ENCODE measurements around the gene MAPK1. TPM values are rescaled to one million over a fixed set of nuclear protein-coding genes. Genes with fewer than 3 reads are reported as not detected.
A peak's percentile ranks its signal among the peaks of the same experiment; 100 is the strongest.
"Not testable (repeated sequence)": the region's sequence is repeated elsewhere in the genome, so short reads cannot be mapped to it uniquely, and the experiment has no call there.

MAPK1 gene
- total RNA-seq, 1 experiment from 2014 or later: 87.4 TPM

DNA sequence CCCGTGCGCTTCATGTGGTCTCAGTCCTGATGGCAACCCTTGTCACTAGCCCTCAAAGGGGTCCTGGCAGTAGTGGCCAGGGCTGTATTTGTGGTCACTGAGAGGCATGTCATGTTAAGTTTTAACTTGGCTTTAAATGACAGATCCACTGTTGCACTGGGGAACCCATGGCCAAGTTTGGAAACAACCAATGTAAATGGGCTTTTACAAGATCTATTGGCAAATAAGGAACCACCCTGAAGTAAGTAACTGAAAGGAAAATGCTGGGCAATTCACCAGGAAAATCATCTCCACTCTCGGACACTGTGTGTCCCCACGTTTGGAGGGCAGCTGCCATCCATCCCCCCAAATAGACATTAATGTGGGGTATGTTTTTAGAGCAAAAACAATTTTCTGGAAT, 140.3 kb downstream of the MAPK1 start (continued):
- TF ChIP-seq, protein P1, sequence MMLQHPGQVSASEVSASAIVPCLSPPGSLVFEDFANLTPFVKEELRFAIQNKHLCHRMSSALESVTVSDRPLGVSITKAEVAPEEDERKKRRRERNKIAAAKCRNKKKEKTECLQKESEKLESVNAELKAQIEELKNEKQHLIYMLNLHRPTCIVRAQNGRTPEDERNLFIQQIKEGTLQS (CRISPR knock-in tag; conservative IDR thresholded peaks at IDR 0.05): no peak
- no peak for TF ChIP-seq EMX1 (CRISPR knock-in tag; IDR thresholded peaks at IDR 0.05)
- no peak for TF ChIP-seq FOXP1 (CRISPR knock-in tag; IDR thresholded peaks at IDR 0.05; ENCODE audit: borderline replicate concordance)
- no peak for TF ChIP-seq ELF4 (CRISPR knock-in tag; IDR thresholded peaks at IDR 0.05; ENCODE audit: low read depth)
- TF ChIP-seq CREB1 (CRISPR knock-in tag; IDR thresholded peaks at IDR 0.05): no peak
- TF ChIP-seq NR1H2 (CRISPR knock-in tag; IDR thresholded peaks at IDR 0.05): no peak
- TF ChIP-seq, protein P2, sequence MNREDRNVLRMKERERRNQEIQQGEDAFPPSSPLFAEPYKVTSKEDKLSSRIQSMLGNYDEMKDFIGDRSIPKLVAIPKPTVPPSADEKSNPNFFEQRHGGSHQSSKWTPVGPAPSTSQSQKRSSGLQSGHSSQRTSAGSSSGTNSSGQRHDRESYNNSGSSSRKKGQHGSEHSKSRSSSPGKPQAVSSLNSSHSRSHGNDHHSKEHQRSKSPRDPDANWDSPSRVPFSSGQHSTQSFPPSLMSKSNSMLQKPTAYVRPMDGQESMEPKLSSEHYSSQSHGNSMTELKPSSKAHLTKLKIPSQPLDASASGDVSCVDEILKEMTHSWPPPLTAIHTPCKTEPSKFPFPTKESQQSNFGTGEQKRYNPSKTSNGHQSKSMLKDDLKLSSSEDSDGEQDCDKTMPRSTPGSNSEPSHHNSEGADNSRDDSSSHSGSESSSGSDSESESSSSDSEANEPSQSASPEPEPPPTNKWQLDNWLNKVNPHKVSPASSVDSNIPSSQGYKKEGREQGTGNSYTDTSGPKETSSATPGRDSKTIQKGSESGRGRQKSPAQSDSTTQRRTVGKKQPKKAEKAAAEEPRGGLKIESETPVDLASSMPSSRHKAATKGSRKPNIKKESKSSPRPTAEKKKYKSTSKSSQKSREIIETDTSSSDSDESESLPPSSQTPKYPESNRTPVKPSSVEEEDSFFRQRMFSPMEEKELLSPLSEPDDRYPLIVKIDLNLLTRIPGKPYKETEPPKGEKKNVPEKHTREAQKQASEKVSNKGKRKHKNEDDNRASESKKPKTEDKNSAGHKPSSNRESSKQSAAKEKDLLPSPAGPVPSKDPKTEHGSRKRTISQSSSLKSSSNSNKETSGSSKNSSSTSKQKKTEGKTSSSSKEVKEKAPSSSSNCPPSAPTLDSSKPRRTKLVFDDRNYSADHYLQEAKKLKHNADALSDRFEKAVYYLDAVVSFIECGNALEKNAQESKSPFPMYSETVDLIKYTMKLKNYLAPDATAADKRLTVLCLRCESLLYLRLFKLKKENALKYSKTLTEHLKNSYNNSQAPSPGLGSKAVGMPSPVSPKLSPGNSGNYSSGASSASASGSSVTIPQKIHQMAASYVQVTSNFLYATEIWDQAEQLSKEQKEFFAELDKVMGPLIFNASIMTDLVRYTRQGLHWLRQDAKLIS (CRISPR knock-in tag; IDR thresholded peaks at IDR 0.05; ENCODE audit: borderline replicate concordance): no peak
- no peak for TF ChIP-seq JUN (CRISPR knock-in tag; IDR thresholded peaks at IDR 0.05)
- no peak for TF ChIP-seq ZNF396 (CRISPR knock-in tag; IDR thresholded peaks at IDR 0.05; ENCODE audit: borderline replicate concordance)
- no peak for TF ChIP-seq GTF2I (CRISPR knock-in tag; conservative IDR thresholded peaks at IDR 0.05)

- peaks cover 4% of the 10 kb centered on the region for H3K4me1 Mint-ChIP-seq
- ChIA-PET POLR2A (no interaction called here), CTCF (interaction anchor here (0.6 to 1.6 kb wide), 16 partner anchors 9 to 226 kb away, joined by 3 to 8 read pairs (median 3); partner anchors contain the start of genes PPIL2, PPM1F and YPEL1)
- DNase-seq (ENCODE audit: low spot score): peak; percentile 72
- H3K9me3 Mint-ChIP-seq: no peaks in the 10 kb centered on the region
- TF ChIP-seq ZNF423 (CRISPR knock-in tag; IDR thresholded peaks at IDR 0.05): peak; percentile 58; the same call in 1 of the 2 replicates
- no peak for TF ChIP-seq MYBL2 (CRISPR knock-in tag; IDR thresholded peaks at IDR 0.05)
- no peaks in the 10 kb centered on the region for H3K36me3 Mint-ChIP-seq
- H3K4me3 Mint-ChIP-seq: no peak overlapping the region
- peak; percentile 95 for ATAC-seq
- no peaks in the 10 kb centered on the region for H3K27me3 Mint-ChIP-seq (ENCODE audit: low read depth)
- no peak overlapping the region for H3K27ac Mint-ChIP-seq
Observed at GRCh38 chr22:21726650-21727049, 140.8 kb downstream of the MAPK1 start.

GRCh38 chr22:21725956-21726649, 141.3 kb downstream of the MAPK1 start:
- Mint-ChIP-seq H3K9me3 (no peaks in the 10 kb centered on the region), H3K27me3 (ENCODE audit: low read depth) (no peaks in the 10 kb centered on the region), H3K36me3 (no peaks in the 10 kb centered on the region), H3K4me1 (peaks cover 4% of the 10 kb centered on the region), H3K4me3 (no peak overlapping the region), H3K27ac (no peak overlapping the region)
- ChIA-PET POLR2A (interaction anchor here (0.7 kb wide), 1 partner anchor 73 kb away, joined by 3 read pairs; no protein-coding TSS in a partner anchor), CTCF (interaction anchor here (0.6 to 1.6 kb wide), 19 partner anchors 8 to 941 kb away, joined by 3 to 8 read pairs (median 3); partner anchors contain the start of genes PPIL2, PPM1F and YPEL1)
- no peak for TF ChIP-seq TEAD1 (CRISPR knock-in tag; IDR thresholded peaks at IDR 0.05)
- TF ChIP-seq, protein P3, sequence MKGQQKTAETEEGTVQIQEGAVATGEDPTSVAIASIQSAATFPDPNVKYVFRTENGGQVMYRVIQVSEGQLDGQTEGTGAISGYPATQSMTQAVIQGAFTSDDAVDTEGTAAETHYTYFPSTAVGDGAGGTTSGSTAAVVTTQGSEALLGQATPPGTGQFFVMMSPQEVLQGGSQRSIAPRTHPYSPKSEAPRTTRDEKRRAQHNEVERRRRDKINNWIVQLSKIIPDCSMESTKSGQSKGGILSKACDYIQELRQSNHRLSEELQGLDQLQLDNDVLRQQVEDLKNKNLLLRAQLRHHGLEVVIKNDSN (CRISPR knock-in tag; IDR thresholded peaks at IDR 0.05): no peak
- no peak for TF ChIP-seq ZNF263 (CRISPR knock-in tag; IDR thresholded peaks at IDR 0.05; ENCODE audit: low read depth)
- TF ChIP-seq FOXP1 (CRISPR knock-in tag; IDR thresholded peaks at IDR 0.05; ENCODE audit: borderline replicate concordance): no peak
- TF ChIP-seq, protein P4, sequence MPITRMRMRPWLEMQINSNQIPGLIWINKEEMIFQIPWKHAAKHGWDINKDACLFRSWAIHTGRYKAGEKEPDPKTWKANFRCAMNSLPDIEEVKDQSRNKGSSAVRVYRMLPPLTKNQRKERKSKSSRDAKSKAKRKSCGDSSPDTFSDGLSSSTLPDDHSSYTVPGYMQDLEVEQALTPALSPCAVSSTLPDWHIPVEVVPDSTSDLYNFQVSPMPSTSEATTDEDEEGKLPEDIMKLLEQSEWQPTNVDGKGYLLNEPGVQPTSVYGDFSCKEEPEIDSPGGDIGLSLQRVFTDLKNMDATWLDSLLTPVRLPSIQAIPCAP (CRISPR knock-in tag; IDR thresholded peaks at IDR 0.05): no peak
- no peak for TF ChIP-seq ELF4 (CRISPR knock-in tag; IDR thresholded peaks at IDR 0.05; ENCODE audit: low read depth)
- no peak for TF ChIP-seq NFE2L1 (CRISPR knock-in tag; IDR thresholded peaks at IDR 0.05)
- no peak for TF ChIP-seq CREB1 (CRISPR knock-in tag; IDR thresholded peaks at IDR 0.05)
- TF ChIP-seq, protein P5, sequence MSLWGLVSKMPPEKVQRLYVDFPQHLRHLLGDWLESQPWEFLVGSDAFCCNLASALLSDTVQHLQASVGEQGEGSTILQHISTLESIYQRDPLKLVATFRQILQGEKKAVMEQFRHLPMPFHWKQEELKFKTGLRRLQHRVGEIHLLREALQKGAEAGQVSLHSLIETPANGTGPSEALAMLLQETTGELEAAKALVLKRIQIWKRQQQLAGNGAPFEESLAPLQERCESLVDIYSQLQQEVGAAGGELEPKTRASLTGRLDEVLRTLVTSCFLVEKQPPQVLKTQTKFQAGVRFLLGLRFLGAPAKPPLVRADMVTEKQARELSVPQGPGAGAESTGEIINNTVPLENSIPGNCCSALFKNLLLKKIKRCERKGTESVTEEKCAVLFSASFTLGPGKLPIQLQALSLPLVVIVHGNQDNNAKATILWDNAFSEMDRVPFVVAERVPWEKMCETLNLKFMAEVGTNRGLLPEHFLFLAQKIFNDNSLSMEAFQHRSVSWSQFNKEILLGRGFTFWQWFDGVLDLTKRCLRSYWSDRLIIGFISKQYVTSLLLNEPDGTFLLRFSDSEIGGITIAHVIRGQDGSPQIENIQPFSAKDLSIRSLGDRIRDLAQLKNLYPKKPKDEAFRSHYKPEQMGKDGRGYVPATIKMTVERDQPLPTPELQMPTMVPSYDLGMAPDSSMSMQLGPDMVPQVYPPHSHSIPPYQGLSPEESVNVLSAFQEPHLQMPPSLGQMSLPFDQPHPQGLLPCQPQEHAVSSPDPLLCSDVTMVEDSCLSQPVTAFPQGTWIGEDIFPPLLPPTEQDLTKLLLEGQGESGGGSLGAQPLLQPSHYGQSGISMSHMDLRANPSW (CRISPR knock-in tag; conservative IDR thresholded peaks at IDR 0.05; ENCODE audit: low read depth): no peak
- DNase-seq (ENCODE audit: low spot score) (peak; percentile 31), ATAC-seq (no peak)

GRCh38 chr22:21724496-21724895, 142.9 kb downstream of the MAPK1 start:
- DNase-seq (ENCODE audit: low spot score); H3K27me3 Mint-ChIP-seq (ENCODE audit: low read depth); CTCF ChIA-PET; H3K9me3 Mint-ChIP-seq; POLR2A ChIA-PET; ATAC-seq; H3K36me3 Mint-ChIP-seq; H3K27ac Mint-ChIP-seq; H3K4me3 Mint-ChIP-seq; H3K4me1 Mint-ChIP-seq: not testable (repeated sequence)

- H3K9me3 Mint-ChIP-seq; H3K27ac Mint-ChIP-seq; DNase-seq (ENCODE audit: low spot score); CTCF ChIA-PET; POLR2A ChIA-PET; H3K4me3 Mint-ChIP-seq; H3K4me1 Mint-ChIP-seq; H3K36me3 Mint-ChIP-seq; H3K27me3 Mint-ChIP-seq (ENCODE audit: low read depth); ATAC-seq: not testable (repeated sequence)
Observed at GRCh38 chr22:21721195-21721852, 146.1 kb downstream of the MAPK1 start.
